HG02610 (cell line): ENCODE measurements around the gene GLT8D2.
"Not testable (repeated sequence)": the region's sequence is repeated elsewhere in the genome, so short reads cannot be mapped to it uniquely, and the experiment has no call there.

Source experiments
- ATAC-seq: cut with Tn5 transposase; IDR thresholded peaks from one replicate; pipeline ENCODE4 v1.9.1; 2021; ENCODE audit warnings: mild to moderate bottlenecking, moderate library complexity; ENCODE audit not compliant: unreplicated experiment

Gene GLT8D2

DNA sequence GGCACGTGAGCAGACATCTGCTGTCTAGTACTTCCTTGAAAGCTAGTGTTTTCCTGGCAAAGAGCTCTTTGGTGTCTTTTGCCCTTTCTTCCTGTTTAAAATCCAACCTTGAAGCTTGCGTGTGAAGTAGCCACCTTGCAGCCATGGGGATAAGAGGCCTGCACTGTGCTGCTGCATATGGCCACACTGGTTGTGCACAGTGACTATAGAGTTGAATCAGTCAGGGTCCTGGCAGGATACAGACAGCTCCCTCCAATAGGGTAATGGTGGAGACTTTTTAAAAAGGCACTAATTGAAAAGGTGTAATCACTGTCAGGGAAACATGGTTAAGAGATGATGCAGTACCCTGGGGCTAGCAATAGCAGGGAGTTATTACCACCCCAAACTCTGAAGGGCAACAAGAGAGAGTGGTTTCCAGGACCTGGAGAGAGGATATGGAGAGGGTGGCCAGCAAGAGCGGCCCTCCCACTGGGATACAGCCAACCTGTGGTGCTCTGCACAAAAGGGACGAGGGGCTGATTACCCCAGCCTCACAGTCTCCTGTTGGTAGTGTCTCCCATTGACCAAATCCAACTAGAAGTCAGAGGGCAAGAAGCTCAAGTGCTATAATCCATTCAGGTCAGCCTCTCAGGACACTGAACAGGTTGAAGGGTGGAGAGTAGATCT lies 4.8 kb upstream of the GLT8D2 start:
- ATAC-seq, result no peak

DNA sequence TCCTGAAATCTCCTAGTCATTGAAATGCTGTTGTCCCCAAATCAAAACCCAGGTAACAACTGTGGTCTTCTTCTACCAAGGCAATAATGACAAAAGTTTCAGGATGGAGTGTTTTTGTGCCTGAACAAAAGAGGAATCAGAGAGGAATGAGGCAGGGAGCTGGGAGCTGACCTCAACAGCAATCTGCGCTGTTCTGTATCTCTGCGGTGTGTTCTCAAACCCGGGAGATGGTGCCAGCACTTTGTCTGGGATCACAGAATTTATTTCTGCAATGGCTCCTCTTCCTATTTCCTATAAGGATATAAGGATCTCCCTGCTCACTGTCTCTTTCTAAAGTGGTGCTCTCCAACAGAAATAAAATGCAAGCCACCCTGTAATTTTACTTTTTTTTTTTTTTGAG lies 449 bp upstream of the GLT8D2 start:
- ATAC-seq, result no peak

DNA sequence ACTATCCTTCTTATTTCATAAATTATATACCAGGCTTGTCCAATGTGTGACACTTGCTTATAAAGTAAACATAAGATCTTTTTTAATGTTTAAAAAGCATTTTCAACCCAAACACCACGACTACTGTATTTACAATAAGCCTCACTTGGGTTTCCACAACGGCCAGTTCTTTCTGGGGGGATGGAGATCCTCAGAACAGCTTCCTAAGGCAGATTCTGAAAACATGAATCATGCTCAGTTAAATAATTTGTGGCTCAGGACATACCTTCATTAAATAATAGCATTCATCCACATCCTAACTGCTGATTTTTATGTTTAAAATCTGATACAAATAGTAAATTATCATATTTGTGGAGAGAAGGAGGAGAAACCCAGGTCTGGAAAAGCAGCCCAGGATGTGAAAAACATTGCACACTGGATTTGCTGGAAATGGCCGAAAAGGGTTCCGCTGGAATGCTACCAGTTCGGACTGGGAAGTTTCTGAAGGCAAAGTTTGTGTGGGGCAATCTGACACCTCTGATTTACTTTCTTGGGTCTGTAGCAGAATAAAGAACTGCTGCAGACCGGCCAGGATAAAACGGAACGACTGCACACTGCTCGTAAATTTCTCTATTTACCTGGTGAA lies 597 bp downstream of the GLT8D2 start:
- ATAC-seq, result no peak

DNA sequence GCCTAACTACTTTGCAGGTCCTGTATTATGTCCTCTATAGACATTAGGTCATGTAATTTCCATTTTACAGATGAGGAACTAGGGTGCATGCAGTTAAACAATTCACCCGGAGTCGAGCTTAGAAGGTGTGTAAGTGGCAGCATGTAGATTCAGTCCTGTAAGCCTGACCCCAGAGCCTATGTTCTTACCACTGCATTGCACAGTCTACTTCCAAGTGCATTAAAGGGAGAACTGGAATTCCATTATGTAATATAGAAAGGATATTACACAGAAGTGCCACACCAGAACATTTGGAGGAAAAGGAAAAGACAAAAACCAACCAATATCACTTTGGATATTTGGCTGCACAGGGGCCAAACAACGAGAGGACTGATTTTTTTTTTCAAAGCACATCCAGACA lies 1.2 kb downstream of the GLT8D2 start:
- no peak for ATAC-seq

DNA sequence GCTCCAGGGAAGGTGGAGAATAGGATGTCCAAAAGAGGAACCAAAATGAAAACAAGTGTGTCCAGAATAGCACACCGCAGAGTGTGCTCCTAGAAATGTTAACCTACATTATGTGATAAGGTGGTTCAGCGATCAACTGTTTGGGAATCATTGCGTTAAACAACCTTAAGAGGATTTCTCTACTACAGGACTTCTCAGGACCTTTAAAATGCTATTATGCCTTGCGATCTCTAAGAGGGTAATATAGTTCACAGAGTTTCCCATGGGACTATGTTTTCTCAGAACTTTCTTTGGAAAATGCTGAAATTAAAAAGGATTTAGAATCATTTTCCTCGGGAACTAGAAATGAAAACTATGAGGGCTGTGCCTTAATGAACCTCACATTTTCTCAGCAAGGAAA lies 1.8 kb downstream of the GLT8D2 start:
- no peak for ATAC-seq

DNA sequence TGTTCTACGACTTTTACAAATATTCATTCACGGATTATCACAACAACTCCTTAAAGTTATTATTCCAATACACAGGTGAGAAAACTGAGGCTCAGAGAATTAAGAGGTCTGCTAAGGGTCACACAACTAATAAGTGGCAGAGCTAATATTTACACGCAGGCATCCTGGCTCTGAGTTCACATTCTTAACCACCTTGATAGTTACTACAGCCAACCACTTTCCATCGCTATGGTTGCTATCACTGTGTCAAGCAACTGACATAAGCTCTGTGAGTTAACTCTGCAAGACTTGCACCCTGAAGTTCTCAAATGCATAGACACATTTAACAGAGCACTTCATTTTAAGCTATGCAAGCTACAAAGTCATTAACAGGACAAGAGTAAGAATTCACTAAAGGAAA lies 3.7 kb downstream of the GLT8D2 start:
- ATAC-seq, result no peak

DNA sequence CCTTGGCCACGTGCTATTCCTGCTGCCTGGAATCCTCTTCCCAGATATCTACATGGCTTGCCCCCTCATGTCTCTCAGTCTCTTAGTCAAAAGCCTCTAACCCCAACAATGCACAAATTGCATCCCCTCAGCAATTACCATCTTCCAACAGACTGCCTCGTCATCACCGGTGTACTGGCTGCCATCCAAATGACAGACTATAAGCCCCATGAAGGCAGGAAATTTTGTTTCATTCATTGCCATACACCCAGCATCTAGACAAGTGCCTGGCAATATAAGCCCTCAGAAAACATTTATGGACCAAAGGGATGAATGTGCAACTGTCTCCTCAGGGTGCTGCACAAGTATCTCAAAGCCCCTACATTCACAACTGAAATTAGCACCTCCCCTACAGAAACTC lies 5.8 kb downstream of the GLT8D2 start:
- ATAC-seq, result no peak

DNA sequence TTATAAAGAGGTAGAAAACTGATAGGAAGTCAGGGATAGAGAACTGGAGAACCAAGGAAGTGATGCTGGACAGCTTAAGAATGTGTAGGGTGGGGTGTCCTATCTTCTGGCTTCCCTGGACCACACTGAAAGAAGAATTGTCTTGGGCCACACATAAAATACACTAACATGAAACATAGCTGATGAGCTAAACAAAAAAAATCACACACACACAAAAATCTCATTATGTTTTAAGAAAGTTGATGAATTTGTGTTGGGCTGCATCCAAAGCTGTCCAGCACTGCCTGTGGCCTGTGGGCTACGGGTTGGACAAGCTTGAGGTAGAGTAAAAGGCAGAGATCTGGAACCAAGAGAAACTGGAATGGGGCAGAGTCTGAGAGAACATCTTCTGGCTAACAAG lies 7.4 kb downstream of the GLT8D2 start:
- no peak for ATAC-seq

DNA sequence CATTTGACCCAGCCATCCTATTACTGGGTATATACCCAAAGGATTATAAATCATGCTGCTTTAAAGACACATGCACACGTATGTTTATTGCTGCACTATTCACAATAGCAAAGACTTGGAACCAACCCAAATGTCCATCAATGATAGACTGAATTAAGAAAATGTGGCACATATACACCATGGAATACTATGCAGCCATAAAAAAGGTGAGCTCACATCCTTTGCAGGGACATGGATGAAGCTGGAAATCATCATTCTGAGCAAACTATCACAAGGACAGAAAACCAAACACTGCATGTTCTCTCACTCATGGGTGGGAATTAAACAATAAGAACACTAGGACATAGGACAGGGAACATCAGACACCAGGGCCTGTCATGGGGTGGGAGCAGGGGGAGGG lies 10.2 kb downstream of the GLT8D2 start:
- not testable (repeated sequence) for ATAC-seq

DNA sequence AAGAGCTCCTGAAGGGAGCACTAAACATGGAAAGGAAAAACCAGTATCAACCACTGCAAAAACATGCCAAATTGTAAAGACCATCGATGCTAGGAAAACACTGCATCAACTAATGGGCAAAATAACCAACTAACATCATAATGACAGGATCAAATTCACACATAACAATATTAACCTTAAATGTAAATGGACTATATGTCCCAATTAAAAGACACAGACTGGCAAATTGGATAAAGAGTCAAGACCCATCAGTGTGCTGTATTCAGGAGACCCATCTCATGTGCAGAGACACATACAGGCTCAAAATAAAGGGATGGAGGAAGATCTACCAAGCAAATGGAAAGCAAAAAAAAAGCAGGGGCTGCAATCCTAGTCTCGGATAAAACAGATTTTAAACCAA lies 13.8 kb downstream of the GLT8D2 start:
- ATAC-seq, result not testable (repeated sequence)

DNA sequence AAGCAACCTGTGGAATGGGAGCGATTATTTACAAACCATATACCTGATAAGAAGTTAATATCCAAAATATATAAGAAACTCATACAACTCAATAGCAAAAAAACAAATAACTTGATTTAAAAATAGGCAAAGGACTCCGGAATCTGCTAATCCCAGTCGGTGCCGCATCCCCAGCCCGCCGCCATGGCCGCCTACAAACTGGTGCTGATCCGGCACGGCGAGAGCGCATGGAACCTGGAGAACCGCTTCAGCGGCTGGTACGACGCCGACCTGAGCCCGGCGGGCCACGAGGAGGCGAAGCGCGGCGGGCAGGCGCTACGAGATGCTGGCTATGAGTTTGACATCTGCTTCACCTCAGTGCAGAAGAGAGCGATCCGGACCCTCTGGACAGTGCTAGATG lies 19.4 kb downstream of the GLT8D2 start:
- not testable (repeated sequence) for ATAC-seq

DNA sequence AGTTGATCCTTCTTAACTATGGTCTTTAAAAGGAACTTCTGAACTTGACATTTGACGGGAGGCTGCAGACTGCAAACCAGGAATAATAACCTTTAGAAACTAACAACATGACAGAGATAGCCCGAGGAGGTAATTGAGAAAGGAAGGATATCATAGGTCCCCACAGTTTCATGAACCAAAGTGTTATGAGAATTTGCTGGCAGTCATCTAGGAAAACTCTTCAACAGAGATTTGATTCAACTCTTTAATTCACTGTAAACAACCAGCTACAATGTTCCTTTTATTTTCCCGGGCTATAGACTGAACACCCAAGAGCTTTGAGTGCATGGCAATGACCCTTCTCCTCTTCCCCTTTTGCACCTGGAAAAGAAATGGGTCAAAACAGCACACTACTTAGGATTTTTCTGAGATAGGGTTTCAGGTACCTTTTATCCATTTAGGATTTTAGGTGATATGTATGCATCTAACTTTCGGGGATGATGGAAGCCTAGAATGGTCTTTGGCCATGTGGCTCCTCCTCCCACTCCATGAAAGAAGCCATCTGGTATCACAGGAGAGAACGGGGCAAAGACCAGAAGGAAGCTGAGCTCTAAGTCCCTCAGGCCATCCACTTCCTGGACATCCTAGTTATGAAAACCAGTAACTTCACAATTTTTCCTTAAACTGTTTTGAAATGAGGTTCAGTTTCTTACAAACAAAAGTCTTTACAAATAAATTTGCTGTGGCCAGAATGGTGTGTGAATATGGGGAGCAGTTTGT lies 23.0 kb downstream of the GLT8D2 start:
- no peak for ATAC-seq

DNA sequence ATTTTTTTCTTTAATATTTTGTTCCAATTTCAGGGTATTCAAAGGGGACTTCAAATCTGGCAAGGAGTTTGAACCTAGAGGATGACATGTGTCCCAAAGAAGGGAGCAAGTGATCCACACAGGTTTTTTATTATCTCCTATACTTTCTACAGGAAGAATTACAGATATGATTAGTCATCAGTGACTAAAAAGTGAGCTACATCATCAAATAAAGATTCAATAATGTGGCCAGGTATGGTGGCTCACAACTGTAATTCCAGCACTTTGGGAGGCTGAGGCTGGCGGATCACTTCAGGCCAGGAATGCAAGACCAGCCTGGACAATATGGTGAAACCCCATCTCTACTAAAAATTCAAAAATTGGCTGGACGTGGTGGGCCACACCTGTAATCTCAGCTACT lies 24.2 kb downstream of the GLT8D2 start:
- no peak for ATAC-seq

DNA sequence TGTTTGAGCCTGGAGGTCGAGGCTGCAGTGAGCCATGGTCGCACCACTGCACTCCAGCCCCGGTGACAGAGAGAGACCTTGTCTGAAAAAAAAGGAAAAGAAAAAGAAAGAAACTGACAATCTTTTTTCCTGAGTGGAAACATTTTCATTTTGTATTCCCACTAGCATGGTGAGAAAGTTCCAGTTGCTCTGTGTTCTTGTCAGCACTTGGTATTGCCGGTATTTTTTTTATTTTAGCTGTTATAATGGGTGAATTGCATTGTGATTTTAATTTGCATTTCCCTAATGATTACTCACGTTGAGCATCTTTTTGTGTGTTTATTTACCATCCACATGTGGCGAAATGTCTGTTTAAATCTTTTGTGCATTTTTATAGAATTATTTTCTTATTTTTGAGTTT lies 25.6 kb downstream of the GLT8D2 start:
- no peak for ATAC-seq

DNA sequence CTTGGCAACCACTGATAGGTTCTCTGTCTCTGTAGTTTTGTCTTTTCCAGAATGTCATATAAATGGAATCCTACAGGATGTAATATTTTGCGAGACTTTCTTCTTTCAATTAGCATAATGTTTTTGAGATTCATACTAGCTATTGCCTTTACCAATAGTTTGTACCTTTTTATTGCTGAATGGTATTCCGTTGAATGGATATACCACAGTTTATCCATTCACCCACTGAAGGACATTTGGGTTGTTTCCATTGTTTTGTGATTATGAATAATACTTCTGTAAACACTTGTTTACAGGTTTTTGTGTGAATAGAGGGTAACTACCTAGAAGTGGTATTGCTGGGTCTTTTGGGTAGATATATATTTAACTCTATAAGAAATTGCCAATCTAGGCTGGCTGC lies 26.3 kb downstream of the GLT8D2 start:
- no peak for ATAC-seq

DNA sequence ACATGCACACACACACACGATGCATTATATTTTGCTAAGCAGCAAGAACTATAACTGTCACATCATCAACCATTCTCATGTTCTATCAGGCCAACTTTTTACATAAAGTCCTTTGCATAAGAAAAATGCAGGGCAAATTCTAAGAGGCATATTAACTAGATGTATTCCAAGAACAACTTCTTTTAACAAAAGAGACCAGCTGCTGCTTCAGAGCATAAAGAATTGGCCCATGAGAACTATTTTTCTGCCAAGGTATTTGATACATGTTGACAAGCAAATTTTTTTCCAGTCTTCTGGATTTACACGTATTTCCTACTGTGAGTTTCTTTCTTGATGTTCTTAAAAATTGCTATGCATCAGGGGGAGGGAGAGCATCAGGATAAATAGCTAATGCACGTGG lies 27.2 kb downstream of the GLT8D2 start:
- no peak for ATAC-seq

DNA sequence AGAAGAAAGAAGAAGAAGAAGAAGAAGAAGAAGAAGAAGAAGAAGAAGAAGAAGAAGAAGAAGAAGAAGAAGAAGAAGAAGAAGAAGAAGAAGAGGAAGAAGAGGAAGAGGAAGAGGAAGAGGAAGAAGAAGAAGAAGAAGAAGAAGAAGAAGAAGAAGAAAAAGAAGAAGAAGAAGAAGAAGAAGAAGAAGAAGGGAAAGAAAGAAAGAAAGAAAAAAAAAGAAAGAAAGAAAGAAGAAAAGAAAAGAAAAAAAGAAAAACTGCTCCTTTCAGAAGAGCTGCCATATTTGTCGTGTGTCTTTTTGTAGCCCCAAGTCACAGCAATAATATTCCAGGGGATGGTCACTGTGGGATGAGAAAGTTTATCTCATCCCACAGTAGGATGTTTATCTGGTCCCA lies 28.1 kb downstream of the GLT8D2 start:
- not testable (repeated sequence) for ATAC-seq

DNA sequence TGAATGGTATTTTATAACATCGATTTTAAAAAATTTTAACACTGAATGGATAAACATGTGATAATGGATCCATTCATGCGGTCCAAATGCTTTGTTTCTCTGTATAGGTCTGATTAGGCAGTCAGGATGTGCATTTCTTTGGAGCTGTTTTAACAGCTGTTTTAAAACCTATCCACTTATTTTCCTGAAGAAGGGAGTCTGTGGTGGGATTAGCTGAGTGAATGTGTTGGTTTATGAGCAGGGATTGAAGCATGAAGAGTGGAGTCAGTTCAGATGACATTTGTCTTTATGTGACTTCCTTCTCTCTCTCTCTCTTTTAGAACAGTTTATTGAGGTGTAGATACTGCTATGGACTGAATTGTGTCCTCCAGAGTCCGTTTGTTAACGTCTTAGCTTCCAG lies 37.7 kb downstream of the GLT8D2 start:
- no peak for ATAC-seq

DNA sequence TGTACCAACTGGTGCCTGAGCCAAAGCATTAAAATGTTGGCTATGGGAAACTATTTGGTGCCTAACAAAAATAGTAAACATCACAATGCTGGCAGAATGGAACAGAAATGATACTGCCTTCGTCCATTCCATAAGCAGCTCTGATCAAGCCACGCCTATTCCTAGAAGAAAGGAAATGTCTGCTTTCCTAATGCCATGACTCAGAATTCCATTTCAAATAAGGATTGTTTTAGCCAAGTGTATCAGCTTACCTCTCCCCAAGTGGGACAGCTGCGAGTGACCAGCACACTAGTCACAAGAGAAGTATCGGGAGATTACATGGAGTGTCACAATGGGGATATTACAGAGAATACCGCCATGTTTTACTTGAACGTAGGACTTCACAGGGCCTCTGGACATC lies 38.7 kb downstream of the GLT8D2 start:
- no peak for ATAC-seq

DNA sequence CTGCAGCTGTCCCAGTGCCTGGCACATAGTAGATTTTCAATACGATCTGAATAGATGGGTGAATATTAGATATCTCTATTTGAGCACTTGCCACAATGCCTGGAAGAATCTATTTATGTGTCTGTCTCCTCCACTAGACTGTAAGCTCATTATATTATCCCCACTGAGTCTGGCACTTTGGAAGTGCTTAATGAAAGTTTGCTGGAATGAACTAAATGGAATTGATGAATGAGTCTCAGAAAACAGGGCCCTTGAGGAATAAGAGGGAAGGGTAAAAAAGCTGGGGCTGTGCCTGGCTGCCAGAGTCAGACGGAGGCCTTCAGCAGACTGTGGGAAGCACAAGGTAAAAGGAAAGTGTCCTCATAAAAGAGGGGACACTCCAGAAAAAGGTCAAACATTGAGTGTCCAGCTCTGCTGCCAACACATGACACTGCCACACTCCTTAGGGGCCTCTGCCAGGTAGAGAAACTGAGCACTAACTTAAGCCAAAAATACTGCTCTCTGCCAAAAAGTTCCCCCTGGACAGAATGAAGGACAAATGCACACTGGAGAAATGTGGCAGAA lies 39.3 kb downstream of the GLT8D2 start:
- no peak for ATAC-seq

DNA sequence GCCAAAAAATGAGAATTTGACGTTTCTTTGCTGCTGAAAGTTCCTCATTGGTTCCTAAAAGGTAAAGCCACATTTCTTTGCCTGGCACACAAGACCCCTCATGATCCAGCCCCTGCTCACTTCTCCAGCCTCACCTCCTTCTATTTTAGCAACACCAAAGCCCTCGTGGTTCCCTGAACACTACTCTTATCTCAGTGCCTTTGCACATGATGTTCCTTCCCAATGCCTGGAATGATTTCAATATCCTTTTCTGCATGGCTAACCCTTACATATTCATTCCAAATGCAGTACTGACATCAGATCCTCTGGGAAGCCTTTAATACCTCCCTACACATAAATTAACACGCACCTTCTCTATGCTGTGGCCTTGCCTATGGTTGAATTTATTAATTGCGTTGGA lies 39.9 kb downstream of the GLT8D2 start:
- ATAC-seq, result no peak

DNA sequence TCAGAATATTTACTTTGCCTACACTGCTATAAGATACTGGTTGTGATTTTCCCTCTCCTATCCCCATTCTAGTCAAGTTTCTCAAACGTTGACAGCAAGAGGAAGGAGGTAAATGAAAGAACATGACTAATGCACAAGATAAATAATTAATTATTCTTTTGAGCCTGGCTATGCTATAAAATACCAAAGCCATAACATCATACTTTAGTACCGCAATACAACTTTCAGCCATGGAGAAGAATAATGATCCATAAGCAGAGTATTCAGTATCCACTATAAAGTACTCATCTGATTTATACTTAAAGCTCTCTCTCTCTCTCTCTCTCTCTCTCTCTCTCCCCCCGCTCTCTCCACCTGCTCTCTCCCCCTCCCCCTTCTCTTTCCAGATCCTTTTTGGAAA lies 43.1 kb downstream of the GLT8D2 start:
- ATAC-seq, result no peak
